ENCODE results near the gene TAF6. TPM values are rescaled to one million over a fixed set of nuclear protein-coding genes. Genes with fewer than 3 reads are reported as not detected.

Gene TAF6
- total RNA-seq, 1 donor from 2014 or later = 80.5 TPM

DNA sequence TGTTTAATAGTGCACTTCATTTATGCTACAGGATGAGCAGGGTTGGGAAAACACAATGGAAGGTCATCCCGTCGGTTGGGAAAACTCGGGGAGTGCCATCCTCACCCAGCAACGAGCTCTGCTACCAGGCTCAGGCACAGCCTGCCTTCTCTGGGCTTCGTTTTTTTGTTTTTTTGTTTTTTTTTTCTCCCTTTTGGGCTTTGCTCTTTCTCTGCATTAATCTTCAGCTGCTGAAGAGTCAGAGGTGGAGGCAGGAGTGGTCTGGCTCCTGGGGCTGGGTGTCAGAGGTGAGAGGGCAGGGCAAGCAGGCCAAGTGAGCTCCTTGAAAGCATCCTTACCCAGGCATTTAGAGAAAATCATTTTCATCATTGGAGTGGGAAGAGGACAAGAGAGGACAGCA is 49.2 kb downstream of the TAF6 start:
- Histone ChIP-seq H3K4me3 (ENCODE audit: low read depth, low read length) (no peak overlapping the region), H3K27me3 (ENCODE audit: control insufficient read depth, insufficient read depth, low read length) (no peaks in the 10 kb centered on the region), H3K36me3 (ENCODE audit: control insufficient read depth, insufficient read depth, low read length) (peaks cover 16% of the 10 kb centered on the region)
- no peak for TF ChIP-seq CTCF (IDR thresholded peaks at IDR 0.05; ENCODE audit: insufficient read depth, low read length, poor library complexity, severe bottlenecking)
- DNase-seq (ENCODE audit: low read depth) = no peak

DNA sequence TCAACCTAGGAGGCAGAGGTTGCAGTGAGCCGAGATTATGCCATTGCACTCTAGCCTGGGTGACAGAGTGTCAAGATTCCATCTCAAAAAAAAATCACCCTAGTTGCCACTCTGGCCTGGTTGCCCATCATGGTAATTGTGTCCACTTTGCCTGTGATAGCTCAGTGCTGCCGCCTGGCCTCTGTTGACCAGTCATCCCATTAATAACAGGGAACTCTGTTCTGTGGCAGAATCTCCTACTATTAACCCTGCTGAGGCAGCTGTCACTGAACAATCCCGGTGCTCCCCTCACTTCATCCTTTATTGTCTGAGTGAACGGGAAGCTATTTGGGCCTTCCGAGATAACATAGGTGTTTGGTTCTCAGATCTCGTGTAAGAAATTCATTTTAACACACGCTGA is 52.2 kb downstream of the TAF6 start:
- H3K27me3 ChIP-seq (ENCODE audit: control insufficient read depth, insufficient read depth, low read length) = no peaks in the 10 kb centered on the region
- no peak for DNase-seq (ENCODE audit: low read depth)
- H3K4me3 ChIP-seq (ENCODE audit: low read depth, low read length) = no peak overlapping the region
- TF ChIP-seq CTCF (IDR thresholded peaks at IDR 0.05; ENCODE audit: insufficient read depth, low read length, poor library complexity, severe bottlenecking) = no peak
- H3K36me3 ChIP-seq (ENCODE audit: control insufficient read depth, insufficient read depth, low read length) = peaks cover 9% of the 10 kb centered on the region

DNA sequence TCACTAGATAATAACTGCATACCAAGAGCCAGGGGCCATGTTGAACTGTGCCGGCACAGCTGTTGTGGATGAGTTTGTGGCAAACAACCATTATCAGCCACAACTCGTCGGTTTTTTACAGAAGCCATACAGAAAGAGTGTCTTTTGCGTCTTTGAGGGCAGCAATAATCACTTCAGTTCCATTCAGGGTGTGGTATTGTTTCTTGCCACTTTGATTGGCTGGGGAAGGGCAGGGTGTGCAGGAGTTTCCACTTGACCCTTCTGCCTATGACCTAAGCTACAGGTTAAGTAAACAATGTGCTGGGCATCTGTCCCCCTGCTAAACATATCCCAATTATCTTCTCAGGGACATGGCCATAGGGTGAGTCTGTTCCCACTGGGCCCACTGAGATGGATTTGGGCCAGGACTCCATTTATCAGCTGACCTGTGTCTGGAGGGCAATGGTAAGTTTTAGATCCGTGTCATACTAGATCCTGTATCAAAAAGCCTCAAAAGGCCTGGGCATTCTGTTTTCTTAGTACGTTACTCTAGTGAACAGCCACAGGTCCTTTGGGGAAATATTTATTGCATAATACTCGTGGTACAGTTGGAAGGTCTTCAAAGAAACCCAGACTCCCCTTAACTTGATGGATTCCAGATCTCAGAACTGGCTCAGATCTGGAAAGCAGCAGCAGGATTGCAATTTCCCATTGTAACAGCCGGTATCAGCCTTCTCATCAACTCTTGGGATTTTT is 53.5 kb downstream of the TAF6 start:
- peaks cover 1% of the 10 kb centered on the region for H3K36me3 ChIP-seq (ENCODE audit: control insufficient read depth, insufficient read depth, low read length)
- no peak for DNase-seq (ENCODE audit: low read depth)

GRCh38 chr7:100064162-100064561 is 55.0 kb downstream of the TAF6 start:
- TF ChIP-seq CTCF (IDR thresholded peaks at IDR 0.05; ENCODE audit: insufficient read depth, low read length, poor library complexity, severe bottlenecking) = no peak
- DNase-seq (ENCODE audit: low read depth) = no peak
- Histone ChIP-seq H3K4me3 (ENCODE audit: low read depth, low read length) (no peak overlapping the region), H3K36me3 (ENCODE audit: control insufficient read depth, insufficient read depth, low read length) (no peaks in the 10 kb centered on the region), H3K27me3 (ENCODE audit: control insufficient read depth, insufficient read depth, low read length) (no peaks in the 10 kb centered on the region)

More for the DNA sequence above, 53.5 kb downstream of the TAF6 start:
- no peak for TF ChIP-seq CTCF (IDR thresholded peaks at IDR 0.05; ENCODE audit: insufficient read depth, low read length, poor library complexity, severe bottlenecking)
- Histone ChIP-seq H3K27me3 (ENCODE audit: control insufficient read depth, insufficient read depth, low read length) (no peaks in the 10 kb centered on the region), H3K4me3 (ENCODE audit: low read depth, low read length) (no peak overlapping the region)

GRCh38 chr7:100063376-100063775 is 55.8 kb downstream of the TAF6 start:
- Histone ChIP-seq H3K27me3 (ENCODE audit: control insufficient read depth, insufficient read depth, low read length) (no peaks in the 10 kb centered on the region), H3K4me3 (ENCODE audit: low read depth, low read length) (no peak overlapping the region), H3K36me3 (ENCODE audit: control insufficient read depth, insufficient read depth, low read length) (peaks cover under 1% of the 10 kb centered on the region)
- DNase-seq (ENCODE audit: low read depth) = no peak
- TF ChIP-seq CTCF (IDR thresholded peaks at IDR 0.05; ENCODE audit: insufficient read depth, low read length, poor library complexity, severe bottlenecking) = no peak

Data from kidney epithelial cell (primary cell).